H1 (cell line): ENCODE data around the gene EIF4E. TPM values are rescaled to one million over a fixed set of nuclear protein-coding genes. Genes with fewer than 3 reads are reported as not detected.

Experiments used
- CTCF ChIA-PET: fragments of 300-600 bp; sonication (Branson Sonifier 250); formaldehyde crosslinking; loops from one replicate; lab custom pipeline; 2021; ENCODE audit not compliant: partially characterized antibody; lab: Charles Lee
- POLR2A ChIA-PET: fragments of 300-600 bp; sonication (Branson Sonifier 250); formaldehyde crosslinking; loops from one replicate; lab custom pipeline; 2021; ENCODE audit warnings: inconsistent platforms; ENCODE audit not compliant: partially characterized antibody; lab: Charles Lee
- DNase-seq, 2 experiments: peaks; one replicate each; pipeline versions ENCODE4 v3.0.0 to v3.0.0-alpha.2; 2010 to 2022; ENCODE audit warnings: low spot score in 2 of 2, low read depth in 1 of 2, mixed read lengths in 1 of 2
- FAIRE-seq: peaks from 2 replicates; lab custom pipeline; 2011; peaks lifted over from hg19 to GRCh38; lab: Jason Lieb, UNC
- H2AFZ ChIP-seq: 2 replicates; pipeline ENCODE4 v1.8.1; 2012; ENCODE audit warnings: low read length, inconsistent platforms
- H2AK5ac ChIP-seq: 2 replicates; pipeline ENCODE4 v1.6.1; 2013; ENCODE audit warnings: low read depth, low read length
- H2BK120ac ChIP-seq: replicated peaks from 2 replicates; pipeline ENCODE3; 2013; ENCODE audit warnings: low read depth, low read length, inconsistent platforms
- H2BK12ac ChIP-seq: 2 replicates; pipeline ENCODE4 v1.6.1; 2013; ENCODE audit warnings: low read depth, low read length
- H2BK15ac ChIP-seq: 2 replicates; pipeline ENCODE4 v1.6.1; 2013; ENCODE audit warnings: low read length
- H2BK20ac ChIP-seq: 2 replicates; pipeline ENCODE4 v1.6.1; 2013; ENCODE audit warnings: low read length
- H2BK5ac ChIP-seq: 2 replicates; pipeline ENCODE4 v1.6.1; 2013; ENCODE audit warnings: low read depth, low read length
- H3K14ac ChIP-seq: 2 replicates; pipeline ENCODE4 v1.6.1; 2013; ENCODE audit warnings: inconsistent platforms; ENCODE audit not compliant: insufficient read length
- H3K18ac ChIP-seq: 2 replicates; pipeline ENCODE4 v1.6.1; 2013; ENCODE audit warnings: low read length; ENCODE audit errors: extremely low read depth
- H3K23ac ChIP-seq: 2 replicates; pipeline ENCODE4 v1.6.1; 2013; ENCODE audit warnings: inconsistent platforms; ENCODE audit not compliant: insufficient read length
- H3K23me2 ChIP-seq: 2 replicates; pipeline ENCODE4 v1.6.1; 2013; ENCODE audit warnings: low read depth, low read length
- H3K27ac ChIP-seq: 2 replicates; pipeline ENCODE4 v1.6.1; 2011; ENCODE audit warnings: low read depth, low read length, inconsistent platforms
- H3K27me3 ChIP-seq, 4 experiments: replicated peaks in 1 of 4; 1 replicate in 1 of 4; 2 replicates in 3 of 4; pipeline versions ENCODE4 v1.6.1 to v1.8.1; 2011 to 2013; ENCODE audit warnings: low read length in 3 of 4, mild to moderate bottlenecking in 3 of 4, inconsistent platforms in 2 of 4, mixed read lengths in 2 of 4, moderate library complexity in 1 of 4; ENCODE audit not compliant: control insufficient read depth in 3 of 4, insufficient read depth in 3 of 4; ENCODE audit errors: extremely low read depth in 1 of 4
- H3K36me3 ChIP-seq, 4 experiments: 2 replicates each; pipeline versions ENCODE4 v1.6.1 to v1.8.1; 2011 to 2013; ENCODE audit warnings: mild to moderate bottlenecking in 4 of 4, low read length in 3 of 4, moderate library complexity in 2 of 4, control low read depth in 1 of 4, inconsistent platforms in 1 of 4; ENCODE audit not compliant: insufficient read depth in 4 of 4, control insufficient read depth in 2 of 4
- H3K4ac ChIP-seq: replicated peaks from 2 replicates; pipeline ENCODE3; 2013; ENCODE audit warnings: low read length, low read depth, mixed read lengths, inconsistent platforms; ENCODE audit not compliant: insufficient read length
- H3K4me1 ChIP-seq, 4 experiments: replicated peaks in 1 of 4; 1 replicate in 1 of 4; 2 replicates in 3 of 4; pipeline versions ENCODE4 v1.6.1 to v1.8.1; 2011 to 2013; ENCODE audit warnings: low read length in 3 of 4, inconsistent platforms in 2 of 4, mixed read lengths in 1 of 4; ENCODE audit not compliant: insufficient read depth in 4 of 4, control insufficient read depth in 3 of 4
- H3K4me2 ChIP-seq, 2 experiments: 2 replicates each; pipeline versions ENCODE4 v1.6.1 to v1.8.1; 2011 to 2013; ENCODE audit warnings: low read depth in 2 of 2, low read length in 2 of 2, control low read depth in 1 of 2, inconsistent platforms in 1 of 2, mild to moderate bottlenecking in 1 of 2; ENCODE audit not compliant: insufficient read depth in 1 of 2
- H3K4me3 ChIP-seq, 4 experiments: fragments of 200-600, 300-600 bp in 1 of 4; sonication (generic), shearing (Covaris generic), sonication (Bioruptor Twin) in 1 of 4; 2 replicates each; pipeline versions ENCODE4 v1.5.1 to v1.8.1; 2011 to 2016; ENCODE audit warnings: low read length in 4 of 4, low read depth in 3 of 4, control low read depth in 2 of 4, inconsistent platforms in 2 of 4, mild to moderate bottlenecking in 2 of 4, mixed read lengths in 1 of 4, moderate library complexity in 1 of 4; ENCODE audit not compliant: insufficient read depth in 2 of 4; ENCODE audit errors: extremely low read depth in 1 of 4
- H3K56ac ChIP-seq: replicated peaks from 2 replicates; pipeline ENCODE3; 2013; ENCODE audit warnings: low read depth, mild to moderate bottlenecking, mixed read lengths, low read length, inconsistent platforms; ENCODE audit not compliant: insufficient read length
- H3K79me1 ChIP-seq: 2 replicates; pipeline ENCODE4 v1.6.1; 2013; ENCODE audit warnings: low read depth, low read length, control low read depth
- H3K79me2 ChIP-seq, 2 experiments: 2 replicates each; pipeline versions ENCODE4 v1.6.1 to v1.8.1; 2012 to 2013; ENCODE audit warnings: low read length in 2 of 2, mild to moderate bottlenecking in 2 of 2, inconsistent platforms in 1 of 2; ENCODE audit not compliant: insufficient read depth in 2 of 2, control insufficient read depth in 1 of 2
- H3K9ac ChIP-seq, 4 experiments: replicated peaks in 1 of 4; 1 replicate in 1 of 4; 2 replicates in 3 of 4; pipeline versions ENCODE4 v1.6.1 to v1.8.1; 2011 to 2013; ENCODE audit warnings: low read depth in 3 of 4, low read length in 3 of 4, control low read depth in 2 of 4, mild to moderate bottlenecking in 2 of 4, moderate library complexity in 2 of 4, inconsistent platforms in 1 of 4; ENCODE audit errors: extremely low read depth in 1 of 4
- H3K9me3 ChIP-seq, 2 experiments: 2 replicates each; pipeline versions ENCODE4 v1.6.1 to v1.8.1; 2012 to 2013; ENCODE audit warnings: mild to moderate bottlenecking in 2 of 2, moderate library complexity in 2 of 2, control low read depth in 1 of 2, inconsistent platforms in 1 of 2, low read depth in 1 of 2, low read length in 1 of 2, mixed read lengths in 1 of 2; ENCODE audit not compliant: insufficient read depth in 2 of 2
- H4K20me1 ChIP-seq, 2 experiments: replicated peaks in 1 of 2; 2 replicates each; pipeline versions ENCODE3 to v1.8.1; 2011 to 2013; ENCODE audit warnings: inconsistent platforms in 2 of 2, low read length in 2 of 2, mild to moderate bottlenecking in 1 of 2; ENCODE audit not compliant: insufficient read depth in 2 of 2, control insufficient read depth in 1 of 2
- H4K5ac ChIP-seq: 2 replicates; pipeline ENCODE4 v1.6.1; 2013; ENCODE audit warnings: low read length, low read depth, mixed read lengths, inconsistent platforms; ENCODE audit not compliant: insufficient read length
- H4K8ac ChIP-seq: 2 replicates; pipeline ENCODE4 v1.8.0; 2013; ENCODE audit warnings: mild to moderate bottlenecking, moderate library complexity, low read length, inconsistent platforms; ENCODE audit not compliant: insufficient read depth; ENCODE audit errors: extremely low read depth
- H4K91ac ChIP-seq: replicated peaks from 2 replicates; pipeline ENCODE3; 2013; ENCODE audit warnings: low read length, mixed read lengths, inconsistent platforms; ENCODE audit not compliant: insufficient read length
- BACH1 ChIP-seq: IDR thresholded peaks from 2 replicates; pipeline ENCODE4 v1.6.1; 2012; ENCODE audit warnings: low read length, improper control_type of control experiment
- CEBPB ChIP-seq: IDR thresholded peaks from 2 replicates; pipeline ENCODE4 v1.6.1; 2012; ENCODE audit warnings: low read depth, low read length
- HDAC2 ChIP-seq, 2 experiments: fragments of 300-600 bp in 1 of 2; sonication (generic) in 1 of 2; IDR thresholded peaks; 2 replicates each; pipeline ENCODE4 v1.6.1; 2011 to 2012; ENCODE audit warnings: low read depth in 2 of 2, low read length in 2 of 2, mild to moderate bottlenecking in 2 of 2, moderate library complexity in 2 of 2, borderline replicate concordance in 1 of 2, inconsistent platforms in 1 of 2
- KDM4A ChIP-seq: IDR thresholded peaks from one replicate; pipeline ENCODE4 v1.7.1; 2012; ENCODE audit warnings: low read depth, mild to moderate bottlenecking, moderate library complexity, low read length, inconsistent platforms; ENCODE audit not compliant: severe bottlenecking
- MAX ChIP-seq: IDR thresholded peaks from 2 replicates; pipeline ENCODE4 v1.6.1; 2012; ENCODE audit warnings: inconsistent platforms
- PHF8 ChIP-seq: fragments of 200-600 bp; sonication (generic); conservative IDR thresholded peaks from 2 replicates; pipeline ENCODE4 v1.7.1; 2012; ENCODE audit warnings: low read depth, mild to moderate bottlenecking, inconsistent platforms, low read length, moderate library complexity
- RBBP5 ChIP-seq: IDR thresholded peaks from 2 replicates; pipeline ENCODE4 v1.7.1; 2012; ENCODE audit warnings: low read depth, mild to moderate bottlenecking, inconsistent platforms, low read length, moderate library complexity, borderline replicate concordance
- RNF2 ChIP-seq: fragments of 200-900, 300-1000 bp; sonication (generic); IDR thresholded peaks from 2 replicates; pipeline ENCODE4 v1.7.1; 2016; ENCODE audit warnings: borderline replicate concordance, low read depth, mild to moderate bottlenecking, antibody characterized with exemption, low read length; ENCODE audit not compliant: poor library complexity, severe bottlenecking; ENCODE audit errors: missing control alignments
- SP1 ChIP-seq: IDR thresholded peaks from 2 replicates; pipeline ENCODE4 v1.6.1; 2011; ENCODE audit warnings: low read depth, low read length
- SRF ChIP-seq: IDR thresholded peaks from 2 replicates; pipeline ENCODE4 v1.6.1; 2011; ENCODE audit warnings: mild to moderate bottlenecking, low read depth, low read length, moderate library complexity
- TBP ChIP-seq: IDR thresholded peaks from 2 replicates; pipeline ENCODE4 v1.6.1; 2011; ENCODE audit warnings: low read depth, low read length, improper control_type of control experiment
- YY1 ChIP-seq: IDR thresholded peaks from 2 replicates; pipeline ENCODE4 v1.6.1; 2011; ENCODE audit warnings: low read depth, mild to moderate bottlenecking, low read length
- WGBS, 2 experiments: shearing (Covaris generic) in 1 of 2; methylation state at CpG; one replicate each; pipeline versions ENCODE4 v1.1.6 to v1.1.7; 2013 to 2015; ENCODE audit warnings: low lambda C conversion rate in 2 of 2, mixed read lengths in 2 of 2, inconsistent platforms in 1 of 2, low coverage in 1 of 2, missing lambda C conversion rate in 1 of 2; ENCODE audit not compliant: insufficient replicate concordance in 2 of 2, insufficient coverage in 1 of 2, insufficient read length in 1 of 2; ENCODE audit errors: extremely low coverage in 1 of 2, missing lambda C conversion rate in 1 of 2; 5-methylcytosine and 5-hydroxymethylcytosine counted together
- polyA plus RNA-seq, 7 experiments: library from polyadenylated mRNA; depleted of rRNA in 3 of 7; stranded (reverse) in 5 of 7; unstranded in 2 of 7; fragments of >200 nt in 5 of 7; fragments of 200-250 nt in 2 of 7; gene quantifications; 1 replicate in 5 of 7; 2 replicates in 1 of 7; 4 replicates in 1 of 7; pipeline versions ENCODE4 v1.2.1 to v1.2.3, GENCODE V29; 2011 to 2013; ENCODE audit warnings: missing spikeins in 2 of 7, mixed read lengths in 2 of 7
- total RNA-seq: library from RNA; stranded (reverse); fragmentation: NEBNext Ultra II Directional; extraction: Animal tissue kit (Norgen Biotek cat#: 25700); gene quantifications from 2 replicates; pipeline ENCODE4 v1.2.1, GENCODE V29; 2021
- TF ChIP-seq, protein P1 (sequence below): IDR thresholded peaks from 2 replicates; pipeline ENCODE4 v1.6.1; 2011; ENCODE audit warnings: low read length, improper control_type of control experiment

EIF4E gene
- total and polyA plus RNA-seq, 2 of the 8 experiments (the other 6 are each of a cell fraction or from before 2014, with no cell fraction given): 59.6 to 185 TPM

- no peak overlapping the region for H3K27ac ChIP-seq
- H2BK15ac ChIP-seq: no peak overlapping the region
- no peak overlapping the region for H3K14ac ChIP-seq
- peaks cover 3 to 16% (median 11%) of the 10 kb centered on the region in 4 experiments; a peak in 6 of 8 replicates for H3K36me3 ChIP-seq
- H4K5ac ChIP-seq: no peak overlapping the region
- no peaks in the 10 kb centered on the region for H3K27me3 ChIP-seq
- H2AK5ac ChIP-seq: no peak overlapping the region
- peaks cover 42 to 99% of the 10 kb centered on the region in 2 experiments for H3K79me2 ChIP-seq
- no peak overlapping the region for H2BK5ac ChIP-seq
- no peak overlapping the region for H3K56ac ChIP-seq
- peaks cover 0 to 9% (median 1%) of the 10 kb centered on the region in 4 experiments; a peak in 2 of 7 replicates for H3K4me1 ChIP-seq
- H4K91ac ChIP-seq: no peak overlapping the region
- H3K23me2 ChIP-seq: no peaks in the 10 kb centered on the region
- DNase-seq: no peak
- H3K9ac ChIP-seq: no peak overlapping the region
- no peak overlapping the region for H3K4me3 ChIP-seq
- CTCF ChIA-PET: interaction anchor here (0.9 kb wide), 1 partner anchor 35 kb away, joined by 3 read pairs; no protein-coding TSS in a partner anchor
- no peak overlapping the region for H3K18ac ChIP-seq
- WGBS, 2 experiments: 89% methylated on average over 3 of the region's 3 CpGs; no CpG with 5 or more reads in 1 of the 2 experiments
- no peak overlapping the region for H4K8ac ChIP-seq
- H3K4ac ChIP-seq: no peak overlapping the region
- no peaks in the 10 kb centered on the region for H3K9me3 ChIP-seq
- no peak overlapping the region for H2AFZ ChIP-seq
- H3K4me2 ChIP-seq: no peak overlapping the region
- H3K79me1 ChIP-seq: peaks cover 2% of the 10 kb centered on the region; the same call in 1 of the 2 replicates
- no peak overlapping the region for H2BK12ac ChIP-seq
- POLR2A ChIA-PET: no interaction called here
- H4K20me1 ChIP-seq: peaks cover 24 to 36% of the 10 kb centered on the region in 2 experiments
- H2BK120ac ChIP-seq: no peak overlapping the region
- no peak overlapping the region for H3K23ac ChIP-seq
- no peak overlapping the region for H2BK20ac ChIP-seq
- FAIRE-seq: no peak
- no peak for TF ChIP-seq KDM4A
- no peak for TF ChIP-seq BACH1
- TF ChIP-seq, protein P1, sequence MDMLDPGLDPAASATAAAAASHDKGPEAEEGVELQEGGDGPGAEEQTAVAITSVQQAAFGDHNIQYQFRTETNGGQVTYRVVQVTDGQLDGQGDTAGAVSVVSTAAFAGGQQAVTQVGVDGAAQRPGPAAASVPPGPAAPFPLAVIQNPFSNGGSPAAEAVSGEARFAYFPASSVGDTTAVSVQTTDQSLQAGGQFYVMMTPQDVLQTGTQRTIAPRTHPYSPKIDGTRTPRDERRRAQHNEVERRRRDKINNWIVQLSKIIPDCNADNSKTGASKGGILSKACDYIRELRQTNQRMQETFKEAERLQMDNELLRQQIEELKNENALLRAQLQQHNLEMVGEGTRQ: no peak
- TF ChIP-seq TBP: no peak
- TF ChIP-seq MAX: no peak
- no peak for TF ChIP-seq YY1
- TF ChIP-seq SRF: no peak
- no peak for TF ChIP-seq HDAC2 (IDR thresholded peaks at IDR 0.05; ENCODE audit: borderline replicate concordance in 1 of 2, low read depth in 2 of 2, low read length in 2 of 2)
- TF ChIP-seq RBBP5: no peak
- TF ChIP-seq PHF8: no peak
- no peak for TF ChIP-seq RNF2
- TF ChIP-seq SP1: no peak
- TF ChIP-seq CEBPB: no peak
These were observed 23.6 kb downstream of the EIF4E start for GRCh38 chr4:98905297-98905696.
